Mesodermal cell (in vitro differentiated cells): ENCODE data around the gene CLEC3A.
"Not testable (repeated sequence)": the region's sequence is repeated elsewhere in the genome, so short reads cannot be mapped to it uniquely, and the experiment has no call there.

Experiments used
- H3K27ac ChIP-seq: 2 replicates; pipeline ENCODE4 v1.7.0; 2013; ENCODE audit warnings: mild to moderate bottlenecking, low read depth, low read length, moderate library complexity; ENCODE audit not compliant: severe bottlenecking
- H3K36me3 ChIP-seq: 2 replicates; pipeline ENCODE4 v1.7.1; 2013; ENCODE audit warnings: mild to moderate bottlenecking, low read length, moderate library complexity; ENCODE audit not compliant: control insufficient read depth, insufficient read depth
- H3K4me1 ChIP-seq: one replicate; pipeline ENCODE4 v1.7.1; 2013; ENCODE audit warnings: mild to moderate bottlenecking, low read length; ENCODE audit not compliant: insufficient read depth, control insufficient read depth, poor library complexity, severe bottlenecking
- H3K4me3 ChIP-seq: 2 replicates; pipeline ENCODE4 v1.7.0; 2013; ENCODE audit warnings: low read length, control low read depth, mild to moderate bottlenecking; ENCODE audit not compliant: insufficient read depth, poor library complexity, severe bottlenecking; ENCODE audit errors: extremely low read depth
- H3K9me3 ChIP-seq: 2 replicates; pipeline ENCODE4 v1.7.1; 2013; ENCODE audit warnings: mild to moderate bottlenecking, low read length, moderate library complexity; ENCODE audit not compliant: control insufficient read depth
- WGBS, 2 experiments: methylation state at CpG; one replicate each; pipeline ENCODE4 v1.1.5; 2013; ENCODE audit warnings: missing lambda C conversion rate in 2 of 2; ENCODE audit not compliant: insufficient coverage in 2 of 2; 5-methylcytosine and 5-hydroxymethylcytosine counted together

CLEC3A gene

DNA sequence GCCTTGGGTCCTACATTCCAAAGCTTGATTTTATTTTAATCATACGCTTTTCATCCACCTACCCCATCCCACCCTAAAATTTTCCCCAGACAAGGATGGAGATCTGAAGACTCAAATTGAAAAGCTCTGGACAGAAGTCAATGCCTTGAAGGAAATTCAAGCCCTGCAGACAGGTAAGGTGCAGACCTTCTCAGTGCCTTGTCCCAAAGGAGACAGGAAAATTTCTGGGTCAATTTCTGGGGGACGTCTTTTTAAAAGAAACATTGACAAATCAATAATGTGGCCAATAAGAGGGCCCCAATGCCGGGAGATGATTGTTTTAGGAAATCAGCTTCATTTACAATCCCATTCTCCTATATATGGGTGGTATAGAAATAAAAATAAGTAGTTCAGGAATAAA lies 5.7 kb downstream of the CLEC3A start:
- Histone ChIP-seq H3K4me3 (no peak overlapping the region), H3K4me1 (no peaks in the 10 kb centered on the region), H3K27ac (no peak overlapping the region), H3K9me3 (no peaks in the 10 kb centered on the region), H3K36me3 (no peaks in the 10 kb centered on the region)
- 75% methylated on average over 2 of the region's 3 CpGs; no CpG with 5 or more reads in 1 of the 2 experiments for WGBS, 2 experiments

DNA sequence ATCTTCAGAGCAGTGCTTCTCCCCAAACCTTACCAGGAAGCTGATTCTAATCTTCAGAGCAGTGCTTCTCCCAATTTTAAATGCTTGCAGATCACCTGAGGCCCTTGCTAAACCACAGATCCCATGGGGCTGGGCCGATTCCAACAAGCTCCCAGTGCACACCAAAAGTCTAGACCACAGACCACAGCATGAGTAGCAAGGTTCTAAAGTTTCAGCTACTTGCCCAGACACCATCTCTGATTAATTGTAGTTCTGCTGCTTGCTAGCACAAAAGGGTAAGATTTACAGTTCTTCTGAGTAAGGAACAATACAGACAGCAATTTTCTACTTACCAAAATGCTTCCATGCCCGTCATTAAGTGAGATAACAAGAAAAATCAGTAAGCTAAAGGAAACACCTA lies 12.2 kb downstream of the CLEC3A start:
- 100% methylated on average over 1 of the region's 2 CpGs for WGBS, 2 experiments
- Histone ChIP-seq H3K27ac (no peak overlapping the region), H3K4me3 (no peak overlapping the region), H3K36me3 (no peaks in the 10 kb centered on the region), H3K9me3 (no peaks in the 10 kb centered on the region), H3K4me1 (no peaks in the 10 kb centered on the region)

DNA sequence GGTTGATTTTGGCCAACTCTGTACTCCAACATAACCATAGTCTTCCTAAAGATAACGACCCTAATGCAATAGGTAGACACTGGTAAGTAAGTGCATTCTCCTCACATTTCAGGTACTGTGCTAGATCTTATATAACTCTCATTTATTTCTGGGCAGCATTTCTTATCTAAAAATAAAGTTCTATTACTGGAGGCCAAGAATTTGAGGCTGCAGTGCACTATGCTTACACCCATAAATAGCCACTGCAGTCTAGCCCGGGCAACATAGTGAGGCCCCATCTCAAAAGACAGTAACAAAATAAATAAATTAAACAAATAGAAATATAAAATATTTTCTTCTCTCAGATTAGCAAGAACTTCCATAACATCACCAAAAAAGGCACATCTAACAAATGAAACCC lies 12.7 kb downstream of the CLEC3A start:
- no peak overlapping the region for H3K27ac ChIP-seq
- no peaks in the 10 kb centered on the region for H3K4me1 ChIP-seq
- no peak overlapping the region for H3K4me3 ChIP-seq
- H3K9me3 ChIP-seq = no peaks in the 10 kb centered on the region
- H3K36me3 ChIP-seq = no peaks in the 10 kb centered on the region
- WGBS, 2 experiments = no CpG with 5 or more reads among the region's 2 CpGs

DNA sequence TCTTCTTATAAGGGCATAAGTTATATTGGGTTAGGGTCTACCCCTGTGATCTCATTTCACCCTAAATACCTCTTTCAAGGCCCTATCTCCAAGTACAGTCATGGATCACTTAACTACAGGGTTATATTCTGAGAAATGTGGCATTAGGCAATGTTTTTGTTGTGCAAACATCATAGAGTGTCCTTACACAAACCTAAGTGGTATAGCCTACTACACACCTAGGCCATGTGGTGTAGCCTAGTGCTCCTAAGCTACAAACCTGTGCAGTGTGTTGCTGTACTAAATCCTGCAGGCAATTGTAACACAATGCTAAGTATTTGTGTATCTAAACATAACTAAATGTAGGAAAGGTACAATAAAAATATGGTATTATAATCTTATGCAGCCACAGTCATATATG lies 18.0 kb downstream of the CLEC3A start:
- H3K4me3 ChIP-seq = no peak overlapping the region
- no peaks in the 10 kb centered on the region for H3K9me3 ChIP-seq
- H3K36me3 ChIP-seq = no peaks in the 10 kb centered on the region
- no peak overlapping the region for H3K27ac ChIP-seq
- H3K4me1 ChIP-seq = no peaks in the 10 kb centered on the region

- no peak overlapping the region for H3K4me3 ChIP-seq
- no peak overlapping the region for H3K27ac ChIP-seq
- no peaks in the 10 kb centered on the region for H3K4me1 ChIP-seq
- WGBS, 2 experiments = 13% methylated on average over 39 to 45 of the region's 45 CpGs
- H3K36me3 ChIP-seq = no peaks in the 10 kb centered on the region
- H3K9me3 ChIP-seq = no peaks in the 10 kb centered on the region
Measured at GRCh38 chr16:78045865-78046581, 23.7 kb downstream of the CLEC3A start.

DNA sequence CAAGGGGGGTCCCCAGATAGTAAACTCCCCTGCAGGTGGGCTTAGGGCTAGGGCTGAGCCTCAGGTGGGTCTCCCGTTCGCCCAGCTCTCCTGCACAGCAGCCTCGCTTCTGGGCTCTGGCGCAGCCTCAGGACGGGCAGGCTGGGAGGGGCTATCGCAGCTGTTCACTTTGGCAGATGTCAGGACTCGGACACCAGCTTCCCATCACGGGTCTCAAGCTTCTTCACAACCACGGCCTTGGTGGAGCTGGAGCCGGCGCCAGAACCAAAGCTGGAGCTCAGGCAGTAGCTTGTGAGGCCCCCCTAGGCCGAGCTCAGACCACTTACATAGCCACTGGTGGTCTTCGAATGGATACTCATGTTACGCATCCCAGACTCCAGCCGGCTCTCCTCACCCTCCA lies 26.0 kb downstream of the CLEC3A start:
- Histone ChIP-seq H3K27ac (no peak overlapping the region), H3K9me3 (no peaks in the 10 kb centered on the region), H3K4me1 (no peaks in the 10 kb centered on the region), H3K36me3 (no peaks in the 10 kb centered on the region), H3K4me3 (no peak overlapping the region)
- 83 to 89% methylated on average over 15 of the region's 15 CpGs for WGBS, 2 experiments

DNA sequence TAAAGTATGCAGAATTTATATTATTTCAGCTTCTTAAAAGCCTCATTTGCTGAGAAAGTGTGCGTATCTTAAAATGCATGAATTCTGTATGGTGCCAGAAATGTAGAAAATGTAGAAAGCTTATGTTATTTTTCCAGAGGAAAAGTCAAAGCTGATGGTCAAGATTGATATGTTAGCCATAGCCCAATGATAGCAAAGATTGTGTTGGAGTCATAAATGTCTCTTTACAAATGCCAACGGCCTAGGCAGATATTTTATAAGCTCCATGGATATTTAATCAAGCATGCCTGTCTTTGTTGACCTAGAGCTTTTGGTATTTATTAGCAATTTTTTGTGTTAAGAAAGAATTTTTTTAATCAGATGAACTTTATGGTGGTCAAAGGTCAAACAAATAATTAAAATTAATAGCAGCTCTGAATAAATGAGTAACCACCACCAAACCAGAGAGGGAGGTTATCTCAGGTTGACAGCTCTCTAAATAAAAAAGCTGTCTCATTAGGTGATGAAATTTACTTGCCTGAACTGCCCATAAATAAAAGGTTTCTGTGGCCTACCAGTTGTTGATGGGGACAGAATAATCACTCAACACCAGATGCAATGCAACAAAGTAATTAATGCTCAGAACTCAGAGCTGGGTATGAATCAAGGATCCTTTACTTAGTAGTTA lies 28.5 kb downstream of the CLEC3A start:
- Histone ChIP-seq H3K4me1 (no peaks in the 10 kb centered on the region), H3K4me3 (no peak overlapping the region), H3K27ac (no peak overlapping the region), H3K9me3 (no peaks in the 10 kb centered on the region), H3K36me3 (no peaks in the 10 kb centered on the region)
- WGBS, 2 experiments = 80 to 100% methylated on average over 1 to 2 of the region's 2 CpGs

DNA sequence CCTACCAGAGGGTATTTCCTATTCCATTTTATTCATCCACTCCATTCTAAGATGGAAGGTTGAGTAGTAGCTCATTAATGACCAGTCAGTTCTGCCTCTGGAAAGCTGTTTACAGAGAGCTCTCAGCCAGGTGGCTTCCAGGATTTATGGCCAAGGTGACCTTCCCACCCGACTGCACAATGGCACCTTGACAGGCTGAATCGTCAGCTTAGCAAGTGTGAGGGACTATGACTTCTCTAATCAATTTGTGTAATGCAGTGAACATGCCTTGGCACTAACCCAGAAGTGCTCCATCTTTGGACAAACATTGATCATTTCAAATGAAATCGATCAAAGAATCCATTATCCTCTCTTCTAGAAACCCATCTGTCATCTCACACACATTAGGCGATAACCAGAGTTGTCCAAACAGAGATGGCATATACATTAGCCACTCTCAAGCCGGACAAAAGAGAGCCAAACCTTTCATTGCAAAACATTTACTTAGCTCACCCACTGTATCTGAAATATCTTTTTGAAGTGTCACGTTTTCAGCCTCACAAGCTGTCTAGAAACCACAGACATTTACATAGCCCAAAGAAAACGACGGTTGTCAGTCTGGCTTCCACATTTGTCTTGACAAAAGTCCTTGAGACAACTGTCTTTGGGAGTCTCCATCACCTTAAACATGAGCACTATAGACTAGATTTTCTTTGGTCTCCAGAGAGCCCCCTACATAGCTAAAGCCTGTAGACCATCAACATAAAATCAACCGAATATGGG lies 35.6 kb downstream of the CLEC3A start:
- 84 to 86% methylated on average over 8 to 9 of the region's 9 CpGs for WGBS, 2 experiments
- no peaks in the 10 kb centered on the region for H3K36me3 ChIP-seq
- no peaks in the 10 kb centered on the region for H3K9me3 ChIP-seq
- no peak overlapping the region for H3K4me3 ChIP-seq
- H3K27ac ChIP-seq = no peak overlapping the region
- H3K4me1 ChIP-seq = no peaks in the 10 kb centered on the region

GRCh38 chr16:78059806-78060205 lies 37.5 kb downstream of the CLEC3A start:
- WGBS, 2 experiments = 86 to 89% methylated on average over 24 to 25 of the region's 25 CpGs
- H3K36me3 ChIP-seq, H3K4me3 ChIP-seq, H3K27ac ChIP-seq, H3K9me3 ChIP-seq, H3K4me1 ChIP-seq: not testable (repeated sequence)

GRCh38 chr16:78060295-78060694 lies 37.9 kb downstream of the CLEC3A start:
- Histone ChIP-seq H3K27ac (no peak overlapping the region), H3K4me3 (no peak overlapping the region), H3K4me1 (no peaks in the 10 kb centered on the region), H3K36me3 (no peaks in the 10 kb centered on the region), H3K9me3 (no peaks in the 10 kb centered on the region)
- WGBS, 2 experiments = 88 to 100% methylated on average over 1 to 3 of the region's 5 CpGs

DNA sequence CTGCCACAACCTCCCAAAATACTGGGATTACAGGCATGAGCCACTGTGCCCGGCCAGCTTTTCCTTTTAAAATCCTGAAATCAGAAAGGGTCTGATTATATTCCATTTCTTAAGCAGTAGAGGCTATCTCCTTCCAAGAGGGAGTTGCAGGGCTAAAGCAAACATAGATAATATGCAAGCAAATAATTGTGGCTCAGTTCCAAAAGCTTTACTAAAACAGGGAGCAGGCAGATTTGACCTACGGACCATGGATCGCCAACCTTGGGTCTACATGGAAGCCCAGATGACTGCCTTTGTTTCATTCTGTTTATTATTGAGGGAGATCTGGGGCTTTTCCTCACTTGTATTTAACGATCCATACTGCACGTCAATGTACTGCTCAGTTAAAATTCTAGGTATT lies 38.5 kb downstream of the CLEC3A start:
- no peaks in the 10 kb centered on the region for H3K36me3 ChIP-seq
- H3K4me1 ChIP-seq = no peaks in the 10 kb centered on the region
- no peak overlapping the region for H3K27ac ChIP-seq
- no peak overlapping the region for H3K4me3 ChIP-seq
- H3K9me3 ChIP-seq = no peaks in the 10 kb centered on the region
- WGBS, 2 experiments = 83 to 86% methylated on average over 2 of the region's 5 CpGs
